Common myeloid progenitor, CD34-positive (primary cell): ENCODE data around the gene PLCB4.
"Not testable (repeated sequence)": the region's sequence is repeated elsewhere in the genome, so short reads cannot be mapped to it uniquely, and the experiment has no call there.

ENCODE experiments used
- CTCF ChIA-PET: fragments of 350-600 bp; sonication (Branson Sonifier 250); formaldehyde crosslinking; loops from one replicate; lab custom pipeline; 2021; ENCODE audit warnings: antibody characterized with exemption; lab: Charles Lee
- POLR2A ChIA-PET: fragments of 350-600 bp; sonication (Branson Sonifier 250); formaldehyde crosslinking; loops from one replicate; lab custom pipeline; 2021; ENCODE audit warnings: antibody characterized with exemption; lab: Charles Lee
- DNase-seq, 3 donors: peaks; one replicate each; pipeline versions ENCODE4 v3.0.0 to v3.0.0-alpha.2; 2013
- H3K27ac ChIP-seq, 2 experiments: 1 replicate in 1 of 2; 2 replicates in 1 of 2; pipeline ENCODE4 v1.7.0; 2013; ENCODE audit warnings: inconsistent platforms in 2 of 2, low read length in 2 of 2, mild to moderate bottlenecking in 2 of 2, low read depth in 1 of 2, moderate library complexity in 1 of 2; ENCODE audit not compliant: severe bottlenecking in 2 of 2, insufficient read depth in 1 of 2, poor library complexity in 1 of 2
- H3K27me3 ChIP-seq, 5 experiments: replicated peaks in 2 of 5; 1 replicate in 3 of 5; 2 replicates in 2 of 5; pipeline versions ENCODE4 v1.6.1 to v1.7.0; 2013; ENCODE audit warnings: low read length in 4 of 5, mild to moderate bottlenecking in 2 of 5, moderate library complexity in 2 of 5, inconsistent platforms in 1 of 5; ENCODE audit not compliant: insufficient read depth in 5 of 5, control insufficient read depth in 4 of 5
- H3K36me3 ChIP-seq, 4 experiments: 1 replicate in 2 of 4; 2 replicates in 2 of 4; pipeline versions ENCODE4 v1.6.1 to v1.7.0; 2013; ENCODE audit warnings: low read length in 3 of 4, control low read depth in 1 of 4, mild to moderate bottlenecking in 1 of 4; ENCODE audit not compliant: control insufficient read depth in 4 of 4, insufficient read depth in 4 of 4
- H3K4me1 ChIP-seq, 4 experiments: 1 replicate in 3 of 4; 2 replicates in 1 of 4; pipeline versions ENCODE4 v1.6.1 to v1.7.1; 2013; ENCODE audit warnings: low read length in 3 of 4, mild to moderate bottlenecking in 3 of 4, control low read depth in 1 of 4, inconsistent platforms in 1 of 4, moderate library complexity in 1 of 4; ENCODE audit not compliant: control insufficient read depth in 4 of 4, insufficient read depth in 4 of 4; ENCODE audit errors: control extremely low read depth in 1 of 4
- H3K4me3 ChIP-seq, 7 experiments: 1 replicate in 4 of 7; 2 replicates in 3 of 7; pipeline versions ENCODE4 v1.5.1 to v1.7.0; 2013; ENCODE audit warnings: mild to moderate bottlenecking in 7 of 7, low read length in 6 of 7, moderate library complexity in 6 of 7, inconsistent platforms in 2 of 7, low read depth in 2 of 7, control low read depth in 1 of 7; ENCODE audit not compliant: insufficient read depth in 4 of 7, control insufficient read depth in 1 of 7; ENCODE audit errors: extremely low read depth in 1 of 7
- H3K9me3 ChIP-seq, 5 experiments: 1 replicate in 4 of 5; 2 replicates in 1 of 5; pipeline versions ENCODE4 v1.6.1 to v1.7.1; 2013; ENCODE audit warnings: low read length in 4 of 5, mild to moderate bottlenecking in 2 of 5, inconsistent platforms in 1 of 5, low read depth in 1 of 5, moderate library complexity in 1 of 5; ENCODE audit not compliant: control insufficient read depth in 4 of 5, insufficient read depth in 2 of 5; ENCODE audit errors: control extremely low read depth in 1 of 5
- WGBS: methylation state at CpG from one replicate; pipeline ENCODE4 v1.1.5; 2013; ENCODE audit not compliant: insufficient coverage; 5-methylcytosine and 5-hydroxymethylcytosine counted together

PLCB4 gene

GRCh38 chr20:9385345-9386310 is 316.7 kb downstream of the PLCB4 start:
- H3K9me3 ChIP-seq, POLR2A ChIA-PET, H3K27me3 ChIP-seq, CTCF ChIA-PET, H3K4me1 ChIP-seq, H3K27ac ChIP-seq, H3K4me3 ChIP-seq, DNase-seq: not testable (repeated sequence)
- peaks cover 5 to 29% (median 11%) of the 10 kb centered on the region in 4 experiments for H3K36me3 ChIP-seq
- 98% methylated on average over 34 of the region's 61 CpGs for WGBS

GRCh38 chr20:9388160-9388812 is 319.4 kb downstream of the PLCB4 start:
- Histone ChIP-seq H3K27ac (no peak overlapping the region), H3K27me3 (no peaks in the 10 kb centered on the region), H3K4me3 (no peak overlapping the region), H3K4me1 (peaks cover 0 to 5% (median 0%) of the 10 kb centered on the region in 4 experiments), H3K36me3 (peaks cover 7 to 30% (median 9%) of the 10 kb centered on the region in 4 experiments), H3K9me3 (peaks cover 0 to 8% (median 0%) of the 10 kb centered on the region in 5 experiments)
- ChIA-PET POLR2A (no interaction called here), CTCF (no interaction called here)
- DNase-seq: no peak
- WGBS: 100% methylated on average over 4 of the region's 8 CpGs

GRCh38 chr20:9388813-9389161 is 319.9 kb downstream of the PLCB4 start:
- whole genome bisulfite sequencing: 100% methylated on average over 2 of the region's 2 CpGs

GRCh38 chr20:9389346-9389745 is 320.5 kb downstream of the PLCB4 start:
- no peak for DNase-seq
- ChIA-PET CTCF (no interaction called here), POLR2A (no interaction called here)
- Histone ChIP-seq H3K27ac (no peak overlapping the region), H3K27me3 (no peaks in the 10 kb centered on the region), H3K4me1 (peaks cover 0 to 7% (median 0%) of the 10 kb centered on the region in 4 experiments), H3K36me3 (peaks cover 3 to 23% (median 3%) of the 10 kb centered on the region in 4 experiments), H3K9me3 (peaks cover 0 to 8% (median 0%) of the 10 kb centered on the region in 5 experiments), H3K4me3 (no peak overlapping the region)
- 80% methylated on average over 1 of the region's 1 CpG for WGBS

More at GRCh38 chr20:9388813-9389161, 319.9 kb downstream of the PLCB4 start:
- Histone ChIP-seq H3K4me3 (no peak overlapping the region), H3K4me1 (peaks cover 0 to 7% (median 0%) of the 10 kb centered on the region in 4 experiments), H3K27ac (no peak overlapping the region), H3K27me3 (no peaks in the 10 kb centered on the region), H3K9me3 (peaks cover 0 to 8% (median 0%) of the 10 kb centered on the region in 5 experiments), H3K36me3 (peaks cover 6 to 28% (median 7%) of the 10 kb centered on the region in 4 experiments)
- POLR2A ChIA-PET: no interaction called here
- CTCF ChIA-PET: no interaction called here
- DNase-seq: no peak

- 100% methylated on average over 1 of the region's 3 CpGs for WGBS
- no peak for DNase-seq
- POLR2A ChIA-PET: no interaction called here
- Histone ChIP-seq H3K4me3 (no peak overlapping the region), H3K36me3 (peaks cover 3 to 23% (median 7%) of the 10 kb centered on the region in 4 experiments), H3K27ac (no peak overlapping the region), H3K4me1 (peaks cover 0 to 7% (median 0%) of the 10 kb centered on the region in 4 experiments), H3K27me3 (no peaks in the 10 kb centered on the region), H3K9me3 (no peaks in the 10 kb centered on the region)
- CTCF ChIA-PET: interaction anchor here (1.6 kb wide), 1 partner anchor 631 kb away, joined by 3 read pairs; no protein-coding TSS in a partner anchor
Observed at GRCh38 chr20:9390441-9390840, 321.6 kb downstream of the PLCB4 start.

- peak; percentile 36 to 66 (median 64) for DNase-seq
Observed at GRCh38 chr20:9392892-9393857, 324.3 kb downstream of the PLCB4 start.

More at GRCh38 chr20:9392892-9393857, 324.3 kb downstream of the PLCB4 start:
- peaks cover 3 to 24% (median 10%) of the 10 kb centered on the region in 4 experiments for H3K36me3 ChIP-seq
- ChIA-PET CTCF (interaction anchor here (0.8 to 1.5 kb wide), 17 partner anchors 9 to 644 kb away, joined by 3 to 7 read pairs (median 4); no protein-coding TSS in a partner anchor), POLR2A (interaction anchor here (0.6 kb wide), 1 partner anchor 609 kb away, joined by 3 read pairs; no protein-coding TSS in a partner anchor)
- peaks cover 0 to 11% (median 0%) of the 10 kb centered on the region in 4 experiments for H3K4me1 ChIP-seq
- H3K9me3 ChIP-seq: no peaks in the 10 kb centered on the region
- H3K4me3 ChIP-seq: no peak overlapping the region
- no peaks in the 10 kb centered on the region for H3K27me3 ChIP-seq
- no peak overlapping the region for H3K27ac ChIP-seq
- 33% methylated on average over 2 of the region's 4 CpGs for WGBS
